Stimulated activated naive CD4-positive, alpha-beta T cell treated with Interleukin-2 at 50 U/mL for 16 hours (primary cell): ENCODE results near the gene PXMP4.
"Not testable (repeated sequence)": the region's sequence is repeated elsewhere in the genome, so short reads cannot be mapped to it uniquely, and the experiment has no call there.

Experiments
- DNase-seq: peaks from one replicate; lab custom pipeline; 2025; lab: John Stamatoyannopoulos, UW

The PXMP4 gene

GRCh38 chr20:33703498-33704137 is 16.5 kb downstream of the PXMP4 start:
- no peak for DNase-seq

DNA sequence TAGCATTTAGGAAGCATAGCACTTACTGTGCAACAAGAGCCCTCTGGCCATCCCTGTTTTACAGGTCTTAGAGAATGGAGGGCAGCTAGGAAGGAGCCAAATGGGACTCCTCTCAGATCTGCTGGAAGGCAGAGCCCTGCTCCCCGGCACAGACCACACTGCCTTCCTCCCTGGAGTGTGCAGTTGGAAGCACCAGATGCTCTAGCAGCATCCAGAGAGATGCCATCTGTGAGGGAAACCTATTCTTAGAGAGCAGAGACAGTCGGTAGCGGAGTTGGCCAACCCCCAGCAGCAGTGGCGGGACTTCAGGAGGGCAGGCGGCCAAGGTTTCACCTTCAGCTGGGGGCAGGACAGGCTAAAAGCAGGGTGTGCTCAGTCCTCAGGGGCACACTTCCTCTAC is 17.2 kb downstream of the PXMP4 start:
- DNase-seq, result no peak

- no peak for DNase-seq
These were observed 18.3 kb downstream of the PXMP4 start for GRCh38 chr20:33701629-33702450.

DNA sequence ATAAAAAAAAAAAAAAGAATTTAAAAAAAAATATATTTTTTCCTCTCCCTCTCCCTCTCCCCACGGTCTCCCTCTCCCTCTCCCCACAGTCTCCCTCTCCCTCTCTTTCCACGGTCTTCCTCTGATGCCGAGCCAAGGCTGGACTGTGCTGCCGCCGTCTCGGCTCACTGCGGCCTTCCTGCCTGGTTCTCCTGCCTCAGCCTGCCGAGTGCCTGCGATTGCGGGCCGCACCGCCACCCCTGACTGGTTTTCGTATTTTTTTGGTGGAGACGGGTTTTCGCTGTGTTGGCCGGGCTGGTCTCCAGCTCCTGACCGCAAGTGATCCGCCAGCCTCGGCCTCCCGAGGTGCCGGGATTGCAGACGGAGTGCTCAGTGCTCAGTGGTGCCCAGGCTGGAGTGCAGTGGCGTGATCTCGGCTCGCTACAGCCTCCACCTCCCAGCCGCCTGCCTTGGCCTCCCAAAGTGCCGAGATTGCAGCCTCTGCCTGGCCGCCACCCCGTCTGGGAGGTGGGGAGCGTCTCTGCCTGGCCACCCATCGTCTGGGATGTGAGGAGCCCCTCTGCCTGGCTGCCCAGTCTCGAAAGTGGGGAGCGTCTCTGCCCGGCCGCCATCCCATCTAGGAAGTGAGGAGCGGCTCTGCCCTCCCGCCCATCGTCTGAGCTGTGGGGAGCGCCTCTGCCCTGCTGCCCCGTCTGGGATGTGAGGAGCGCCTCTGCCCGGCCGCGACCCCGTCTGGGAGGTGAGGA is 19.2 kb downstream of the PXMP4 start:
- DNase-seq, result not testable (repeated sequence)

GRCh38 chr20:33698966-33699365 is 21.1 kb downstream of the PXMP4 start:
- DNase-seq, result not testable (repeated sequence)

DNA sequence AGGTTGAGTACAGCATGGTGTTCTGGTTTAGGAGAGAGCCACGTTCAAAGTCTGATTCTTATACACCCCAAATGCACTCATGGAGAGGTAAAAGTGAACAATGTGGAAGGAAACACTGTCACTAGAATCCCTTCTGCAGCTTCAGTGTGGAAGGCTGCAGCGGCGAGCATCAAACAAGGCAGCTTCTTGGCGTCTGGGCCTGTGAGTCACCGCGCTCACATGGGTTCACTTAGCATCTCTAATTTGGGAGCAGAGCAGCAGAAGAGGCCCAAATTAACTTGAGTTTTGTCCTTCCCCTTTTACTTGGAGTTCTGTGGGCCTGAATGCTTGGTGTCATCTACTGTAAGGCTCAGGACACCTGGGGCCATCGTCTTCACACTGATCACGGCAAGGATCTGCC is 23.0 kb downstream of the PXMP4 start:
- DNase-seq, result no peak

- no peak for DNase-seq
These were observed 23.7 kb downstream of the PXMP4 start for GRCh38 chr20:33696448-33696847.

GRCh38 chr20:33694639-33695012 is 25.5 kb downstream of the PXMP4 start:
- DNase-seq, result no peak

GRCh38 chr20:33693741-33694638 is 26.1 kb downstream of the PXMP4 start:
- DNase-seq, result no peak

DNA sequence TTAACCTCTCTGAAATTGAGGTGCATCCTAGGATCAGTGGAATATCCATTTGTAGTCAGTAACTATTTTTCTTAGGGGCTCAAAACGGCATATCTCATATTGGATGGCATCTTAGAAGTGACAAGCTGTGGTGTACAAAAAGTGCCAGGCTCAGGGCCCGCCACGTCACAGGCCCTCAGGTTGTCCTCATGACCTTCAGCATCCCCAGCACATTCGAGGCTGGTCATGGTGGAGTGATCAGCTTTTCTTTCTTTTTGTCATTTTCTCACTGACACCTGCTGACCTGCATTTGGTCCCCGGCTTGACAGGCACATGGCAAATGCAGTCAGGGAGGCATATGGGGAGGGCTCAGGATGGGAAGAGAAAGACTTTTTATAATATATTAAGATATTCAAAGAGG is 26.8 kb downstream of the PXMP4 start:
- DNase-seq, result no peak

DNA sequence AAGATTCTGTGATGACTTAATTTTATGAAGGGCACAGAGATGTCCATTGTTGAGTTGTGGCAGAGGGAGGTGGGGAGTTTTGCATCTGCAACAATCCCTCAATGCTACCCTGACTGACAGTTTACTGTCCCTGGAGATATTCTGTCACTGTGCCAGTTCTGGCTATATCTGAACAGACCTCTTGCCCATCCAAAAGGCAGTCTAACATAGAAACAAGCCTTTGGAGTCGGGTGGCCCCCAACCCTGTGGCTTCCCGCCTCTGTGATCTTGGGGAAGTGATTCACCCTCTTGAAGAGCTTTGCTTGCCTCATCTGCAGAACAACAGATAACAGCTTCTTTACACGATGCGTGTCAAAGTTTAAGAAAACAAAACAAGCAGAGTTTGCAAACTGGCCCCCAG is 30.1 kb downstream of the PXMP4 start:
- peak; percentile 25 for DNase-seq

DNA sequence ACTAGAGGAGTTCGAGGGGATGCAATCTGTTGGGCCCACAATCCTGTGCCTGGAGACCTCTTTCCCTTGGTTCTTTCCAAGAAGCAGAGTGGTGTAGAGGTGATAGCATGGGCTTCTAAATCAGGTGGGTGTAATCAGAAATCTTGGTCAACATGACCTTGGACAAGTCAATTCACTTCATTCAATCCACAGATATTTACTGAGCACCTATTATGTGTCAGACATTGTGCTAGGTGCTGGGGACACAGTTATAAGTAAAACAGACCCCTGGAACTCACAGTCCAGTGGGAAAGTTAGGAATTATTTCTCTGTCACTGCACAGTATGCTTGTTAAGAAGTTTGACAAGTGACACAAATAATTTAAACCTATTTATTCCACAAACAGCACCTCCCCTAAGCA is 30.6 kb downstream of the PXMP4 start:
- no peak for DNase-seq

DNA sequence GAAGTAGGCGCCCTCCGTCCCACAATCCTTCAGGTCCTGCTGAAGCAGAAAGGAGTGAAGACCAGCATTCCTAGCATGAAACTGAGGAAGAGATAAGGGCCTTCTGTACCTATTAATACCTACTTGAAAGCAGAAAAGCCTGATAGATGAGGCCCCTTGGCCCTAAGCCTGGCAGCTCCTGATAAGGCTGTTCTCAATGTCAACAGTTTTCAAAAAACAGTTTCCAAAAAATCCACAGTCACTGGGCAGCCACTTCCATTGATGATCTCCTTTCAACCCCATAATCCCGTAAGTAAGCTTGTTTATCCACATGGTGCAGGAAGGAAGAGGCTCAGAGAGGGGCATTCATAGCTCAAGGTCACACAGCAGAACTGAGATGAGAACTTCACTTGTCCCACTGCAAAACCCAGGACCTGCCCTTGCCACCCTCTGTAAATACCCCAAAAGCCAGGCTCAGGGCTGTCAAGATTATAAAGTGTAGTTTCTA is 31.1 kb downstream of the PXMP4 start:
- DNase-seq, result no peak

DNA sequence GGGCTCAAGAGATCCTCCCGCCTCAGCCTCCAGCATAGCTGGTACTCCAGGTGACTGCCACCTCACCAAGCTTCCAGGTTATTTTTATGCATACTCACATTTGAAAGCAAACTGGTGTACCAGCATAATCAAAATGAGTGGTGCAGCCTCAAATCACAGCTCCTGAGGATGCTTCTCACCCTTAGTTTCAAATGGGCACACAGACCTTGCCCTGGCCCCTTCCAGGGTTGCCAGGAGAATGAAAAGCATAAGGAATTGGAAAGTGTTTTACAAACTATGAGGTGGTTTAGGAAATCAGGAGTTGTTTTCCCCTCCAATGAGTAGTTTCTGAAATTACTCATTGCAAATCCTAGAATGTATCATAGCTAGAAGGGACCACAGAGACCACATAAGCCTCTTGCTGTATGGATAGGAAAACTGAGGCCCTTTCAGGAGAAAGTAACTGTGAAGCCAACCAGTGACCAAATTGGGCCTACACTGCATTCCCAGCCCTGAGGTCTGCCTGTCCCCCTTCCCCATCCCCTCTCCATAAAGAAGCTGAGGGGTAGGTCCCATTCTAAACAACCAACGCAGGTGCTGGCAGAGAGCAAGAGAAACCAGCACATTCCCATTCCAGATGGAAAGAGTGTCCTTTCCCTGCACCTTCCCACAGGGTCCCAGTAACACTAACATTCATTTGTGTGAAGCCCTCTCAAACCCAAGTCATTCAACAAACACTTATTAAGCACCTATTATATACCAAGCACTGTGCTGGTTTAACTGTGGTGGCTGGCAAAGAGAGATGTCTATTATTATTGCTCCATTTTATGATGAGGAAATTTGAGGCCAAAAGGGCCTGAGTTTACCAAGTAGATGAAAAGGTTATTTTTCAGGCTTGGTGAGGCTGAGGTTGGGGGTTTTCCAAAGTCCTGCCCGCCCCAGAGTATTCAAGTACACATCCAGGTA is 31.8 kb downstream of the PXMP4 start:
- DNase-seq, result no peak

GRCh38 chr20:33687370-33687915 is 32.7 kb downstream of the PXMP4 start:
- no peak for DNase-seq

DNA sequence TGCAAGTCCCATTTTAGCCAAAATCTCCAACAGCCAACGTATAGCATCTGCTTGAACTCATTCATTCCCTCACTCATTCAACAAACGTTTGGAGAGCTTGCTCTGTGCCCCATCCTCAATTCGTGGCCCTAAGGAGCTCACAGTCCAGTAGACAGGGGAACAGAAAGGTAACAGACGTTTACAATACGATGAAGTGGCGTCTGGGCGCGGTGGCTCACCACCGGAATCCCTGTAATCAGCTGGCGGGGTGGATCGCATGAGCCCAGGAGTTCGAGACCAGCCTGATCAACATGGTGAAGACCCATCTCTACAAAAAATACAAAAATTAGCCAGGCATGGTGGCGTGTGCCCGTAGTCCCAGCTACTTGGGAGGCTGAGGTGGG is 33.1 kb downstream of the PXMP4 start:
- no peak for DNase-seq

DNA sequence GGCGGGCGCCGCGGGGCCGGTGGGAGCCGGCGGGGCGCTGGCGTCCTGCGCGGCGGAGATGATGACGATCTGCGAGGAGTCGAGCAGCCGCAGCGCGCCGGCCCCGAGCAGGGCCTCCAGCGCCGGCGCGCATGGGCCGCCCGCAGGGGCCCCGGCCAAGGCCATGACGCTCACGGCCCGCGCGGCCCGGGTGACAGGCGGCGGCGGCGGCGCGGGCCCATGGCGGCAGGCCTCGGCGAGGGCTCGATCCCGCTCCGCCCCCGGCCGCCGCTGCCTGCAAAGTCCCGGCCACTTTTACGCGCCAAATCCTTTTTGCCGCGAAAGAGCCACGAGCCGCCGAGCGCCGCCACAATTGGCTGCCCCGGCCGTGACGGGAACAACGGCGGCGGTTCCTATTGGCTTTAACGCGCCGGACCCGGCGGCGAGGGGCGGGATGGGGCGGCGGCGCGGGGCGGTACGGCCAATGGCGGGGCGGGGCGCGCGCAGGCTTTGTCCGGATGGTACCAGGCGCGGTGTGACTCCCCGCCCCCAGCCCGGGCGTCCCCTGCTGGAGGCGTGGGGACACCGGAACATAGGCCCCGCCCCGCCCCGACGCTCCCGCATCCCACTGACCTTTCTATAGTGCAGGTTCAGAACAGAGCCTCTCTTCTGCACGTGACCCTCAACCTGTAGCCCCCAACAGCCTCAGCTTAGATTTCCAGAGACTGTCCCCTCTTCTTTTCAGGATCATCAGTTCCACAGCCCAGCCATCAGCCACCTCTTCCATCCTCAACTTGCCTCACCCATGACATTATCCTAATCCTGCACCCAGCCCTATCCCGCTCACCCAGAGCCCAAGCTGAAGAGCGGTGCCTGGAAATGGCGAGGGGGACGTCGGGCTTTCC is 33.8 kb downstream of the PXMP4 start, which contains the start of gene E2F1:
TSS of gene E2F1 (minus strand) at position 286 of the 884 bp plus-strand sequence. CDS start at position 165, 121 bp downstream.
- DNase-seq, result peak; percentile 93

DNA sequence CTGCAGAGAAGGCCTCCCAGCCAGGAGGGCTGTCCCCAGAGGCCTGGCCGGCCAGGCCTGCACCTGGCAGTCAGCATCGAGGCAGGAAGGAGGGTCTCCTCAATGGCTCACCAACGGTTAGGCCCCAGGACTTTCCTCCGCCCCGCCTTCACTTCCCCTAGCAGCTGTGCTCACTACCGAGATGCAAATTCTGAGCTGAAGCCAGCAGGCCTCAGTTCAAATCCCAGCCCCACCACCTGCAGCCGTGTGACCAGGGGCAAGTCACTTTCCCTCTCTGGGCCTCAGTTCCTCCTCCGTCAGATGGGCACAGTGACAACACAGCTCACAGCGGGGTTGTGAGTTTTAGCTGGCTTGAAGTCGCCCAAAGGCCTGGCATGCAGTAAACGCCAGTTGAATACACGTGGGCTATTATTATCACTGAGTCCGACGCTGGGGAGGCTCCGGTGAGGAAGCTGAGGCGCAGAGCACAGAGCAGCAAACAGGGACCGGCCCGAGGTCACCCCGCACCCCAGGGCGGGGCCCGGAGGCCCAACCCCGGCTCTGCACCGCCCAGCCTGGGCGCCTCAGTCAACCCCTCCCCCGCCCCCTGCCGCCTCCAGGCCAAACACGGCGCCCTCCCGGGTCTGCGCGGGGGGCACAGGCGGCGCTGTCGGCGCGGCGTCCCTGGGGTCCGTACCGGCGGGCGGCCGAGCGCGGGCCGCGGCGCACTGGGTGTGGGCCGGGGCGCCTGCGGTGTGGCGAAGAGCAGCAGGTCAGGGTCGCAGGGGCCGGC is 34.6 kb downstream of the PXMP4 start:
- DNase-seq, result peak; percentile 37
